ENCODE measurements around the gene PMM2.
"Not testable (repeated sequence)": the region's sequence is repeated elsewhere in the genome, so short reads cannot be mapped to it uniquely, and the experiment has no call there.

PMM2 gene

DNA sequence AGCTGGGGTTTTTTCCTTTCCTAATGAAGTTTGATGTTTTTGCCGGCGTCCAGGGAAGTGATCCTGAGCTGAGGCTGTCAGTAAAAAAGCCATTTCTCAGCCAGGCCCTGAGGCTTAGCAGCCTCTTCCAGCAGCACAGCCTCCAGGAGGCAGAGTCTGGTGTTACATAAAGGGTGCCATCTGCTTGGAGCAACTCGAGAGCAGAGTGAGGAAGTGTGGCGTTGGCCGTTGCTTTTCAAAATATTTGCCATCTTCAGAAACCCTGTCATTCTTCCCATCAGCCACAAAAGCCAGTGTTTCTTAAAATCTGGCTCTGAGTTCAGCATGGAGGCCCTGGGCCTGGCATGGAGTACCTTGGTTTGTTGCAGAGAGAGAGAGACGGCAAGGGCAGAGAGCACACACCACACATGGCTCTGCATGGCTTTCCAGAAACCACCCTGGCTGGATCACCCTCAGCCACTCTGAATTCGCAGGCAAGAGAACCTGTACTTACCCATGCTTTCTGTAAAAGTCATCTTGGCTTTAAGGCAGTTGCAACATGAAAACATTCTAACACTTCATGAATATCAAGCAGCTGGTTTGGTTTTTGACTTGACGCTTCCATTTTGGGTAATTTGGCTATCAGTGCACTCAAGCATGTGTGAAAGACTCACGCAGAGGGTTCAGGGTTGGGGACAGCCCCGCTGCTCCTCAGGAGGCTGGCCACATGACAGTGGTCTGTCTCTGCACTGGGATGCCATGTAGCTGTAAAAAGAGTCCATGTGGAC lies 21.0 kb downstream of the PMM2 start:
- no peak for DNase-seq (ENCODE audit: low spot score)

DNA sequence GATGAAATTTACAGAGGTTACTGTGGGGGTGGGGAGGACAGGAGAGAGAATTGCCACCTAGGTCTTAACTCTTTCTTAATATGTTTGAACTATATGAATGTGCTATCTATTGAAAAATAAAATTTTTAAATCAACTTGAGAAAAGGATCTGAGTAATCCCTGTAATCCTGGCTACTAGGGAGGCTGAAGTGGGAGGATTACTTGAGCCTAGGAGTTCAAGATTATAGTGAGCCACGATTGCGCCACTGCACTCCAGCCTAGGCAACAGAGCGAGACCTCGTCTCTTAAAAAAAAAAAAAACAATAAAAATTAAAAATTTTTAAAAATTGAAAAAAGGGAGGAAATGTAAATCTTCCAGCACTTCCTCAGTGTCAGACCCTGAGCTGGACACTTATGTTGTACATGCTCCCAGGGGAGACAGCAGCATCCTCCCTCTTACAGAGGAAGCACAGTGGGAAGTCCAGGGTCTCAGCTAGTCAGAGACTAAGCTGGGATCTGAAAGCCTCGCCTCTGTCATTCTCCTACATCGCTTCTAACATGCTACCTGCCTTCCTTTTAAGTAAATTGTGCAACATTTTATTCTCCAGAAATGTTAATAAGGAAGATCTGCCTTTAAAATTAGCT lies 21.9 kb downstream of the PMM2 start:
- DNase-seq (ENCODE audit: low spot score), result no peak

DNA sequence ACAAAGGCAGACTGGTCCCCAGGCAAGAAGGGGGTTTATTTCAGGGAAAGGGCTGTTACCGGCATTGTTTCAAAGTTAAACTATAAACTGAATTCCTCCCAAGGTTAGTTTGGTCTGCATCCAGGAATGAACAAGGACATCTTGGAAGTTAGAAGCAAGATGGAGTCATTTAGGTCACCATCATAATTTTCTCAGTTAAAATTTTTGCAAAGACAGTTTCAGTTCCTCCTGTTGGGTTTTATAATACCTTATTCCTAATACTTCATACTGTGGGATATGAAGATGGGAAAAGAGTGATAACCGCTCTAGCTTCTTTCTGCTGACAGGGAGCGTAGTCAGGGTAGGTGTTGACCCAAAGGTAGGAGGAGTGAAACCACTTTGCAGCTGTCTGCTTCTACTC lies 24.8 kb downstream of the PMM2 start:
- no peak for DNase-seq (ENCODE audit: low spot score)

DNA sequence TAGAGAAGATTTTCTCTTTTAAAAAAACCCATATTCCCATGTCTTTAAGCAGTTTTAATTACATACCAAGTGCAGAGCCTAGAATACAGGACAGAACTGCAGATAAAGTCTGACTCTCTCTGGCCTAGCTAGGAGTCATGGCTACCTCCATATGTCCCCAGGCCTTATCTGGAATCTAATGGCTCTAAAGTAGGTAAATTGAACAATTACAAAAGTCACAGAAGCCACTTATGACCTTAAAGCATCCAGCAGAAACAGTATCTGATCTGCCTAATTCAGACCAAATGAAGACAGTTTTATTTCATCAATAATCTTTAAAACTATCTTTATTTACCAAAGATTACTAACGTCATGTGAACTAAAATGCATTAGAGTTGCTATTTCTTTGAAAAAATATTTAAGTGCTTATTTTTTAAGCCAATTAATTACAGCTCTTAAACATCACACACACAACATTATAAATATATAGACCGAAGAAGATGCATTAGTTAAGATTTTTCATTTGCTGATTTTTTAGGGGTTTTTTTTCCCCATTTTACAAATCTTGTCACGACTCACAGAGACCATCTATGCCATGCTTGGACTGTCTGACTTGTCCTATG lies 28.7 kb downstream of the PMM2 start:
- no peak for DNase-seq (ENCODE audit: low spot score)

DNA sequence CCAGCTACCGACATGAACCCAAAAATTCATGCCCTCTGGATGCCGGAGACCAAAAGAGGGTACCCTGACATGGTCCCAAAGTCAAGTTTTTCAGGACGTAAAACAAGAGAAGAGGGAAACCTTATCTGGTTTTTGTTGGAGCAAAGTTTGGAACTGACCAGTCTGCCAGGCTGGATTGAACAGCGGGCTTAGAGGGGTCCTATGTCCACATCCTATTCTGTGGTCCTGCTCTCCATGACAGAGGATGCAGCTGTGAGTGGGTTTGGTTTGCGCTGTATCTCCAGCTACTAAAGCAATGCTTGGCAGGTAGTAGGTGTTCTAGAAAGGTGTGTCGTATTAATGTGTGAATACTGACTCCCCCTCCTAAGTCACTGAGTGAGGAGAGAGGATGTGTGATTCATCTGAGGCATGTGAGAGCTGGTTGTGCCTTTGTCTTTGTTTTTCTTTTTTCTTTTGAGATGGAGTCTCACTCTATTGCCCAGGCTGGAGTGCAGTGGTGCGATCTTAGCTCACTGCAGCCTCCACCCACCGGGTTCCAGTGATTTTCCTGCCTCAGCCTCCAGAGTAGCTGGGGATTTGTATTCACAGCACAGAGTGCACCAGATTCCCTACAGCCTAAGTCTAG lies 31.0 kb downstream of the PMM2 start:
- DNase-seq (ENCODE audit: low spot score), result no peak

DNA sequence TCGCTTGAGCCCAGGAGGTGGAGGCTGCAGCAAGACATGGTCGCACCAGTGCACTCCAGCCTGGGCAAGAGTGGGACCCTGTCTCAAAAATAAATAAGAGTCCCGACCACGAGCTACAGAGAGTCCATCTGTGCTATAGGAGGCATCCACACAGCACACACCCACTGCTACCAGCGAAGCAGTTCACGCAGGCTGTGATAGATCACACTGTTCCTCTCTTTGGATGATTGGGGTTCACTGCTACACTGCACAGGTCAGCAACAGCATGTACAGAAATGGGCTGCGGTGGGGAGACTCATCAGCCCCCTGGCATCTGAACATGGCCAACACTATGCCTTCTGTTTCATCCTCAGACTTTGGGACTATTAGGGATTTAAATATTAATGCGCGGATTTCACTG lies 33.8 kb downstream of the PMM2 start:
- DNase-seq (ENCODE audit: low spot score), result no peak

DNA sequence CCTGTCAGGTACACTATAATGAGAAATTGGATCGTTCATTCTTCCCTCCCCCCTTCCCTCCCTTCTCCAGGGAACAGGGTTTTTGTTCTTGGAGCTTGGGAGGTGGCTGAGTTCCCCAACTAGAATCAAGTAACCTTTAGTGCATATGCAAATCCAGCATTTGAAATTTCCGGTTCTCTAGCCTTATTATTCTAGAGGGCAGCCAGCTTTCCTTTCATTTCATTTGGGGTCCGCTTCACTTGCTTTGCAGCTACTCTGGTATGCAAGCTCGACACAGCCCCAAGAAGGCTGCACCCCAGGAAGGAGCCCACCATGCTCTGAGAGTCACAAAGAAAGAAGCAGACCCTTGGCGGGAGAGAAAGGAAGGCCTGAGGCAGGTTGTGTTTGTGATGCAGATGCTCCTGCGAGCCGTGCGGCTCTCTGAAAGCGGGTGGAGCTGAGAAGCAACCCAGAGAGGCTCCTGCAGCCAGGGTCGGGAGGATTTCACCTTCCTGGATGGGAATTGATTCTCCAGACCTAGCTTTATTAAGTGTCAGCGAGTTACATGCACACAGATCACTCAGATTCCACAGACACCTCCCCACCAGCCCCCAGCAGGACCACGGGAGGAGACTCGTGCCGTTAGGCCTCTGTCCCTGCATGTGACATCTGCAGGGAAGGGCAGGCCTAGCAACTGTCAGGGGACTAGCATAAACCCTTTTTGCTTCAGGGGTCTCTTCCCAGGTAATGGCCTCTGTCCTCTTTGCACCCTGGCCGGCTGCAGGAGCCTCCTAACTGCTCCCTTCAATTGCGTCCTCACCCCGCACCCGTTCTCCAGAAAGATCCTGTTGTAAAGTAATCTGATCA lies 34.5 kb downstream of the PMM2 start:
- DNase-seq (ENCODE audit: low spot score), result no peak

DNA sequence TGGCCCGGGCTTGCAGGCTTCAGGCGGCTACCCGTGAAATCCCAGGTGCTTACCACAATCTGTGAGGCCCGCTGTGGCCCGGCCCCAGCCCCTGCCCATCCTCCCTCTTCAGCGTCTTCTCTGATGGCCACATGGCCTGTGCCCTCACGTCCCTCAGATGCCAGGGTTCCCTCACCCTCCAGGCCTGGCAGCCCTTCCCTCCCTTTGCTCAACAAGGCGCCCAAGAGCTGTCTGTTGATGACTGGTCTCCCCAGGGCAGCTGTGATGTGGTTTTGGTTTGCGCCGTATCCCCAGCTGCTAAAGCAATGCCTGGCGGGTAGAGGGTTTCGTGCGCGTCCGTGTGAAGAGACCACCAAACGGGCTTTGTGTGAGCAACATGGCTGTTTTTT lies 35.1 kb downstream of the PMM2 start:
- no peak for DNase-seq (ENCODE audit: low spot score)

DNA sequence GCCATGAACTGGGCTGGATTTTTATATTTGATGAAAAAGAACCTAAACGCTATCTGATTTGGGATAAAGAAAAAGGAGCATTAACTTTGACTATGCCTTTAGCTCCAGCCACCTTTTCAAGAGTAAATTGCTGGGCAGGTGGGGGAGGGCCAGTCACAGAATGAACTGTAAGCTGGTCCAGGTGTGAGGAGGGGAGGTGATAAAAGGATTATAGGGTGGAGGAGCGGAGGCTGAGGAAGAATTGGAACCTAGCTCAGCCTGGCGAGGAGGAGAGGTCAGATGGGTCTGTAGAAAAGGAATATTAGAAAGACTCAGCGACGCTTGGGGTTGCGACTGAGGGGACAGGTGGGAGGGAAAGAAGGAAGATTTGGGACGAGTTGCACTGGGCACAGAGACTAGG lies 39.2 kb downstream of the PMM2 start:
- not testable (repeated sequence) for DNase-seq (ENCODE audit: low spot score)

DNA sequence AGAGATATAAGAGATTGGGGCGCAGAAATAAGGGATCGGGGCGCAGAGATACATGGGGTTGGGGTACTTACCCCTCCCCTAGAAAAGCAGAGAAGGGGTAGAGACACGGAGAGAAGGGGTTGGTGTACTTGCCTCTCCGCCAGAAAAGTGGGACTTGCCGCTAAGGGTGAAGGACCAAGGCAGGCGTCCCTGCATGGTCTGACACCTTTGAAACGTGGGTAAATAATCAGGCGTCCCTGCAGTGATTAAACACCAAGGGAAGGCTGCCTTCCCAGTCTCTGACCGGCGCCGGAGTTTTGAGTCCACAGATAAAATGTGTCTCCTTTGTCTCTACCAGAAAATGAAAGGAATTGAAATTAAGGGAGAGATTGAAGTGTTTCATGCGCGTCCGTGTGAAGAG lies 40.0 kb downstream of the PMM2 start:
- not testable (repeated sequence) for DNase-seq (ENCODE audit: low spot score)

DNA sequence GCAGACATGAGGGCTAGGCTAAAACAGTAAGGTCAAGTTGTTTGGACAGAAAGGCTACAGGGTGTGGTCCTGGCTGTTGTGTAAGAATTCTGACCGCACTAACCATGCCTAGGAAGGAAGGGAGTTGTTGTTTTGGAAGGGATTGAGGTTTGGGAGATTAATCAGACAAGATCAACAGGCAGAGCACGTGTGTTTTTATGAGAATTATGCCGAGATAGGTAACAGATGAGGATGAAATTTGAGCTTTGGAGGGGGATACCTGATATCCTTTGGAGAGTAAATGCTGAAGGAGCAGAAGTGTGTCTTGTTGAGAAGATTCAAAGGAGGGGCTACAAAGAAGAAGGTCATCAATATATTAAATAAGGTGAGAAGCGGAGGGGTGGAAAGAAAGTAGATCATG lies 44.4 kb downstream of the PMM2 start:
- not testable (repeated sequence) for DNase-seq (ENCODE audit: low spot score)

DNA sequence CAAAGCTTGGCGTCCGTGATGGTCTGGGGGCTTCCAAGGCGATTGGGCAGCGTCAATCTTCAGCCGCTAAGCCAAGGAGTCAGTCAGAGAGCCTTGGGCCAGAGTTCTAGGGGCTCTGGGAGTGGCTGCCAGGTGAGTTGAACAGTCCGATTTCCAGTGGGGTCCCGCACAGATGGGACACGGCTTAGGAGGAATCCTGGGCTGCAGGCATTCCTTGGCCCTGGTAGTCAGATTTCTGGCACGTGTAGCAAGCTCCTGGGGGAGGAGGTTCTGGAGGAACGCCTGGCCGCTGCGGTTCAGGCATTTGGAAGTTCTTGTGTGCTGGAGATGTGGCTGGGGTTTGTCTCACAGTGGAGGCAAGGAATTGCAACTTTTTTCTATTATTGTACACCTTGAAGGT lies 45.7 kb downstream of the PMM2 start:
- DNase-seq (ENCODE audit: low spot score), result not testable (repeated sequence)

DNA sequence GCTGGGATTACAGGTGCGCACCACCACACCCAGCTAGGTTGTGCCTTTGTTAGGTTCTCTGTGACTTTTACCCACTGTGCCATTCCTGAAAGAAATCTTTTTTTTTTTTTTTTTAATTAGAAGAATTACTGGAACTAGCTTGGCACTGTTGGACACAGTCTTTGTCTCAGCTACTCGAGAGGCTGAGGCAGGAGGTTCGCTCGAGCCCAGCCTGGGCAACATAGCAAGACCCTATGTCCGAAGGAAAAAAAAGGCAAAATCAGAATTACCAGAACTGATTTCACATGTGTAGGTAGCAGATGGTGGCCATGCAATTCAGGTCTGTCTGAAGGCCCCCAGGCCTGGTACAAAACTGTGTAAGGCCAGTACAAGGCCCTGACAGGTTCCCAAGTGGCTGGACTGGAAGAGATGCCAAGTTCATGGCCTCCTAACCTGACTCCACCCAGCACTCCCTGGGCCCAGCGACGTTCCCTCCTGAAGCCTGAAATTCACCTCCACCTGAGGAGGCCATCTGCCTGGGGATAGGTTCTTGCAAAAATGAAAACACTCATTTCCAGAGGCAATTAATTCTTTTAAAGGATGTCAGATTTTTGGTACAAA lies 48.2 kb downstream of the PMM2 start:
- DNase-seq (ENCODE audit: low spot score), result no peak

DNA sequence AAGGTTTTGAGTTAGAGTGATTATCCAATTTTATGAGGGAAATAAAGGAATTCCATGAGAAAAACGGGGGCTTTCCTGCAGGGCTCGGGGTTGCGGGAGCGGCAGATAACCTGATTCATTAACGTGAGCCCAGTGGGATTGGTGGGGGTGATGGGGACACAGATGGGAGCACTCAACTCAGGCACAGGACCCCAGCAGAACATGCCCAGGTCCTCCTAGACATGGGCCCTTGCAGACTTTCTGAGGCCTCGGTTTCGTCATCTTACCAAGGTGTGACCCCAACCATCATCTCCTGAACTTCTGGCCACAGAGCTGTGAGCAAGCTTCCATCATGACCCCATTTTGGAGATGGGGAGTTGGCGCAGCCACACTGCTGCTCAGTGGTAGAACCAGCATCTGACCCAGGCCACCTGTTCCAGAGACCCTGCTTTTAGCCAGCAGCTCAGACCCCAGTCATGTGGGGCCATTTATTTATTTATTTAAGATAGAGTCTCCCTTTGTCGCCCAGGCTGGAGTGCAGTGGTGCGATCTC lies 48.8 kb downstream of the PMM2 start:
- no peak for DNase-seq (ENCODE audit: low spot score)

DNA sequence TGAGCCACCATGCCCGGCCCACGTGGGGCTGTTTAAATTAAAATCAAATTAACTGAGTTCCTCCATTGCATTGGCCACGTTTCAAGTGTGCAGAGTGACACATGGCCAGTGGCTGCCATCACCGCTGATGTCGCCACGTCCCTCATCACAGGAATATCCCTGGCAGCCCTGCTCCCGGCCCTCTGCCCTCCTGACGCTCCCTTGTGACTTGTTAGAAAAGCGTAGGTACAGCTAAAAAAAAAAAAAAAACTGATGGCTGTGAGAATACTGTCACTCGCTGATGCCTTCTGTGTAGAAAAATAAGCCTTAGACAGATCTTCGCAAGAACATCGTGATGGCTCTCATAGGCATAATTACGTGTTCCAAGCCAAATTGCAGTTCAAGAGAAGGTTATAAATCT lies 49.5 kb downstream of the PMM2 start:
- no peak for DNase-seq (ENCODE audit: low spot score)

DNA sequence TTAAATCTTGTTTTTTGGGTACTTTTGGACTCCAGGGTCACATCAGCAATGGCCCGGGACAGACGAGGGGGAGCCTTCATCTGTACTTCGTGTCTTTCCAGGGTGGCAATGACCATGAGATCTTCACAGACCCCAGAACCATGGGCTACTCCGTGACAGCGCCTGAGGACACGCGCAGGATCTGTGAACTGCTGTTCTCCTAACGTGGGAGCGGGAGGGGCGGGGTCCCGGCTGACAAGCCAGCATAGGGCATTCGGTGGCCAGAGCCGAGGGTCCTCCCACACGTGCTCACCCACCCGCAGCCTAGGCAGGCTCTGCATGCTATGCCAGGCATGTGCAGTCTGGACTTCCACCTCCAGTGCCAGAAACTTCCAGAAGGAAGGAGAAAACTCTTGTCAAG lies 50.0 kb downstream of the PMM2 start:
- DNase-seq (ENCODE audit: low spot score), result no peak

DNA sequence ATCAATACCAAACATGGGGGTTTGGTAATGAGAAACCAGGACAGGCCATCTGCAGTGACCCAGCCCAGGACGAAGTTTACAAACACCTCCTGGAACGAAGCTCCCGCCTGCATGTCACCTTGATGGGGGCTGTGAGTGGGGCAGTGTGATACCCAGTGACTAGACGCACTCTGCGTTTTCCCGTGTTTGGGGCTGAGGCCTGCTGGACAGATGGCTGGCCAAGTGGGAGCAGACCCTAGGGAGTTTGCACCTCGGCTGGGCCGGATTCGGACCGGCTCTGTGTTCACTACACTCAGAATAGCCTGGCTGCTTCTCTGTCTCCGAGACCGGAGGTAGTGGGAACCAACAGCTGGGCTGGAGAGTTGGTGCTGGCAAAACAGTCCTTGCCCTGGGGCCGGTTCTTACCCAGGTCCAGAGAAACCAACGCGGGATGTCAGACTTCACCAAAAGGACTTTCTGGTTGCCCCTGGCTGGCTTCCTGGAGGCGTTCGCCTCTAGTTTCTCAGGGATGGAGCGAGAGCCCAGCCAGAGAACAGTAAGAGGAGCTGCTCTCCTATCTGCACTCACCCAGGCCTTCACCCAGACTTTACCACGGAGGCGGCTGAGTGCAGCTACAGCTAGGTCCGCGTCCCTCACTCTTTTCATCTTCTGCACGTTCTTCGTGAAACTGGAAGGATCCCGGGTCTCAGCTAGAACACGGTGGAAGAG lies 50.7 kb downstream of the PMM2 start:
- no peak for DNase-seq (ENCODE audit: low spot score)

DNA sequence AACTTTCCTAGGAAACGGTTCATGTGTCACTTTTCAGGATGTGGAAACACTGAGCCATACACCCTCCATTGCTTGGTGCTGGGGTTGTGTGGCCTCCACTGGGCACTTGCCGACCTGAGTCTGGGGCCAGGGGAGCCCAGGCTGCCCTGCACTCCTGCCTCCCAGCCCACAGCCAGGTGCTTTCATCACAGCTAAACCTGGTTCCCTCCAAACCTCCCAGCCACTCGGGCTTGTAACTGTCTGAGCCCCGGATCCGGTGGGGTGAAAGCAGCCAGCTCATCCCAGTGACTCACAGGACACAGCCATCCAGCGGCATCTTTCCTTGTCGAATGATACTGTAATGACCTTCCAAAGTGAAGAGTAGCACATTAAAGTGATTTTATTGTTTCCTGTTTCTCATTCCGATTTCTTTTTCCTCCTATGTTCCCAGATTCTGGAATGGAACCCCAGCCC lies 51.3 kb downstream of the PMM2 start:
- DNase-seq (ENCODE audit: low spot score), result peak; percentile 84

DNA sequence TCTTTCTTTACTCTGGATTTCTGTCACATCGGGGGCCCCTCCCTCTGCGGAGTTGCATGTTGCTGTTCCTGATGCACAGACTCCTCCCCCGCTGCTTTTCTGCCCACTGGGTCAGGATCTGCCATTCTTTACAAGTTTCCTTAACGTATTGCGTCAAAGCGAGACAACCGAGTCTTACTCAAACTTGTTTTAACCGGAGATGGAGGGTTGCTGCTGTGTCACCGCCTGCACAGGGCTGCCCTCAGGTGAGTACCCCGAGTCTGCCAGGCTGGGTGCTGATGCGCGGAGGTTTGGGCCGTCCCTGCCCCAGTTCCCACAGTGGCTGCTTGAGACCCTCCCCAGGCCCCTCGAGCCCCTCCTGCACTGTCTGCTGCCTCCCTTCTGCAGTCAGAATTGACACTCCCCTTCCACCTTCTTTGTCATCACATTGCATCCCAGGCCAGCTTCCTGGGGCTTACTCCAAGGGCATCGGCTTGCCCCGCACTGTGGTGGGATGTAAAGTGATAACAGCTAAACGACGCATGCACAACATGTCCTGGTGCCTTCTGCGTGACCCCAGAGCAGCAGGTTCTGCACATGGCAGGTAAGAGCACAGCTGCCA lies 51.9 kb downstream of the PMM2 start:
- no peak for DNase-seq (ENCODE audit: low spot score)

DNA sequence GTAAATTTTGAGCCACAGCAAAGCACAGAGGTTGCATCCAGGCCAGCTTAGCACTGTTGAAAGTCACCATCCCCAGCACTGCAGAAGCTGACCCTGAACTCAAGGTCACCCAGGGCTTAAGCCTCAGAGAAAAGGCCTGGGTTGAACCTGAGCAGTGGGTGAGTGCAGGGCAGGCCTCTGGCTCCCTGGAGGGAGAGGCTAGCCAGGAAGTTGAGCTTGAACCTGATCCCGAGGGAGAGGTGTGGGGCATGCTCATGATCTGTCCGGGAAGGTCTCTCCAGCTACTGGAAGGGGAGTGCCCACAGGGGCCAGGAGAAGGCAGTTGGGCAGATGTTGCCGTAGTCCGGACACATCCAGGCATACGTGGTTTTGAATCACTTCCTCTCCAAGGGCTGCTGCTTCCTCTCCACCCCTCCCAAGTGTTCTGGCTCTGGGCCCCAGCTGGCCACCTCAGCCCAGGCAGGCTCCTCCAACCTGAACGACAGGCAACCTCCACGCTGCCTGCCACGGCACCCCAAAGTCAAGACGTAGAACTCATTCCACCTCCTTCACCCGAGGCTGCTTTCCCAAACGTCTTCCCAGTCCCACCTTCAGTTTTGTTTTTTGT lies 52.7 kb downstream of the PMM2 start:
- peak; percentile 76 for DNase-seq (ENCODE audit: low spot score)
